Lung (tissue), 12 donors: ENCODE results near the gene SEPHS1. TPM values are rescaled to one million over a fixed set of nuclear protein-coding genes. Genes with fewer than 3 reads are reported as not detected.
A peak's percentile ranks its signal among the peaks of the same experiment; 100 is the strongest.

ENCODE experiments used
- ATAC-seq: fragments of 200-7000 bp; cut with Tn5 transposase; one replicate; pipeline ENCODE4 v1.9.1; 2020; ENCODE audit warnings: moderate number of reproducible peaks; ENCODE audit not compliant: insufficient read depth, low FRiP score
- DNase-seq, 3 donors: peaks; one replicate each; pipeline ENCODE4 v3.0.0-alpha.2; 2013 to 2017
- H3K27ac ChIP-seq, 2 donors: one replicate each; pipeline ENCODE4 v1.5.1; 2013; ENCODE audit warnings: mild to moderate bottlenecking in 2 of 2, moderate library complexity in 2 of 2, control low read depth in 1 of 2, inconsistent platforms in 1 of 2, low read depth in 1 of 2, low read length in 1 of 2
- H3K27me3 ChIP-seq, 3 donors: one replicate each; pipeline ENCODE4 v1.5.1; 2013; ENCODE audit warnings: low read length in 2 of 3; ENCODE audit not compliant: control insufficient read depth in 3 of 3, insufficient read depth in 3 of 3
- H3K36me3 ChIP-seq, 4 donors: one replicate each; pipeline ENCODE4 v1.5.1; 2013; ENCODE audit warnings: low read length in 4 of 4, mild to moderate bottlenecking in 1 of 4, moderate library complexity in 1 of 4; ENCODE audit not compliant: control insufficient read depth in 4 of 4, insufficient read depth in 4 of 4
- H3K4me1 ChIP-seq, 5 donors: one replicate each; pipeline ENCODE4 v1.5.1; 2013; ENCODE audit warnings: low read length in 5 of 5, mild to moderate bottlenecking in 2 of 5, moderate library complexity in 1 of 5; ENCODE audit not compliant: control insufficient read depth in 5 of 5, insufficient read depth in 5 of 5
- H3K4me3 ChIP-seq: one replicate; pipeline ENCODE4 v1.5.1; 2013; ENCODE audit warnings: mild to moderate bottlenecking, control low read depth, moderate library complexity
- H3K9ac ChIP-seq, 2 donors: one replicate each; pipeline ENCODE4 v1.5.1; 2013; ENCODE audit warnings: low read length in 2 of 2, control low read depth in 1 of 2; ENCODE audit not compliant: insufficient read depth in 1 of 2
- H3K9me3 ChIP-seq, 4 donors: one replicate each; pipeline ENCODE4 v1.5.1; 2013; ENCODE audit warnings: low read length in 3 of 4, mild to moderate bottlenecking in 1 of 4, moderate library complexity in 1 of 4; ENCODE audit not compliant: control insufficient read depth in 4 of 4, insufficient read depth in 3 of 4
- CTCF ChIP-seq: IDR thresholded peaks from 2 replicates; pipeline ENCODE4 v1.5.1; 2012; ENCODE audit warnings: mild to moderate bottlenecking; ENCODE audit errors: control extremely low read depth, extremely low read depth
- WGBS, 2 donors: extraction: QIAGEN DNeasy Blood & Tissue Kit; methylation state at CpG; one replicate each; pipeline ENCODE4 v1.1.7; 2013; 5-methylcytosine and 5-hydroxymethylcytosine counted together
- polyA plus RNA-seq, 2 donors: library from polyadenylated mRNA; stranded (reverse); fragments of 200-250 nt; gene quantifications; one replicate each; pipeline ENCODE4 v1.2.1, GENCODE V29; 2013
- total RNA-seq, 2 donors: library from RNA; depleted of rRNA in 1 of 2; stranded (reverse); fragments of >200 nt in 1 of 2; gene quantifications; one replicate each; pipeline ENCODE4 v1.2.1, GENCODE V29; 2014 to 2021
- donor health status: control.
- donor health status: control.
- donor health status: Bipolar disorder and iron deficiency.
- donor health status: healthy.
- donor health status: DM: yes; HTN: yes; CAD: no.

Gene SEPHS1
- total and polyA plus RNA-seq, 4 donors, result 19.5 to 47.3 (median 35.4) TPM

- H3K9me3 ChIP-seq, result no peaks in the 10 kb centered on the region
- no peak overlapping the region for H3K4me3 ChIP-seq
- no peak for DNase-seq
- no peak for TF ChIP-seq CTCF
- H3K36me3 ChIP-seq, result peaks cover 9 to 29% (median 16%) of the 10 kb centered on the region in 4 donors
- WGBS, 2 donors, result 90 to 92% methylated on average over 7 of the region's 7 CpGs
- no peak overlapping the region for H3K27ac ChIP-seq
- no peaks in the 10 kb centered on the region for H3K27me3 ChIP-seq
- peaks cover 0 to 12% (median 4%) of the 10 kb centered on the region in 5 donors for H3K4me1 ChIP-seq
- H3K9ac ChIP-seq, result no peak overlapping the region
- ATAC-seq, result no peak
These were observed 28.9 kb downstream of the SEPHS1 start for GRCh38 chr10:13319166-13319565.

GRCh38 chr10:13317474-13317873 lies 30.6 kb downstream of the SEPHS1 start:
- H3K36me3 ChIP-seq, result peaks cover 8 to 21% (median 11%) of the 10 kb centered on the region in 4 donors
- 58 to 72% methylated on average over 6 of the region's 6 CpGs for WGBS, 2 donors

GRCh38 chr10:13316635-13317311 lies 31.3 kb downstream of the SEPHS1 start:
- no peaks in the 10 kb centered on the region for H3K27me3 ChIP-seq
- no peaks in the 10 kb centered on the region for H3K9me3 ChIP-seq

More at GRCh38 chr10:13317474-13317873, 30.6 kb downstream of the SEPHS1 start:
- Histone ChIP-seq H3K27ac (no peak overlapping the region), H3K27me3 (no peaks in the 10 kb centered on the region), H3K4me3 (no peak overlapping the region), H3K4me1 (peaks cover 0 to 12% (median 4%) of the 10 kb centered on the region in 5 donors), H3K9ac (no peak overlapping the region), H3K9me3 (no peaks in the 10 kb centered on the region)
- ATAC-seq, result no peak
- TF ChIP-seq CTCF, result no peak
- peak in 1 of 3 donors; percentile 48 for DNase-seq

More at GRCh38 chr10:13316635-13317311, 31.3 kb downstream of the SEPHS1 start:
- H3K4me3 ChIP-seq, result no peak overlapping the region
- H3K36me3 ChIP-seq, result peaks cover 6 to 16% (median 10%) of the 10 kb centered on the region in 4 donors
- H3K9ac ChIP-seq, result no peak overlapping the region
- 86 to 91% methylated on average over 7 of the region's 7 CpGs for WGBS, 2 donors
- ATAC-seq (no peak), DNase-seq (no peak)
- peaks cover 0 to 12% (median 4%) of the 10 kb centered on the region in 5 donors for H3K4me1 ChIP-seq
- TF ChIP-seq CTCF, result no peak
- no peak overlapping the region for H3K27ac ChIP-seq
